Adrenal gland (tissue), 5 donors: Measurements from ENCODE around the gene ARPP21.

Experiments
- POLR2A ChIP-seq, 2 donors: fragments of 450-650 bp; IDR thresholded peaks; one replicate each; pipeline ENCODE4 v1.6.1; 2017; ENCODE audit warnings: antibody characterized with exemption in 2 of 2, mild to moderate bottlenecking in 2 of 2, moderate library complexity in 1 of 2
- TF ChIP-seq, protein P1 (sequence below), 6 experiments: fragments of 450-650 bp in 4 of 6; fragments of 200-600 bp in 2 of 6; sonication (generic) in 1 of 6; IDR thresholded peaks; 1 replicate in 5 of 6; 2 replicates in 1 of 6; pipeline versions ENCODE4 v1.5.1 to v1.8.0; 2016 to 2021; ENCODE audit warnings: antibody characterized with exemption in 6 of 6, mild to moderate bottlenecking in 2 of 6, moderate library complexity in 1 of 6
- donor health status: DM: no; HTN: no; CAD: no.

DNA sequence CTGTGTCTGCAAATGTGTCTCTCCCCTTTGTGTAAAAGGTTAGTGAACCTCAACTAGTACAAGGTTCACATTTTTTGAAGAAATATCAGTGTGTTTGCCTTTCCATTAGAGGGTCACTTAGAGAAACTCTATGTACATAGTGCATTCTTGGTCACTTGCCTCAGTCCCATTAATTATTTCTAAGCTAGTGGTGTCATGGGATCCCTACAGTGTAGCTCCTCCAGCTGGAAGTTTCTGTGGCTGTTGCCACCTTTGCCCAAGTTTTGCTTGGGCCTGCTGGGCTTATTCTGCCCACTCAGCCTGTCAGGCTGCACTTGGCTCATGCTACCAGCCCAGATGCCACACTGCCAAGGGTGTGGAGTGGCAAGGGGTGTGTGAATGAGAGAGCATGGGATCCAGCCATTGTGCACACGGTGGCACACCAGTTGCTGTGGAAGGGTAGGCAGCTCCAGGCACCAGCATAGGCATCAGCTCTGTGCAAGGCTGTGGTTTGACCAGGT lies 161.7 kb downstream of the ARPP21 start:
- TF ChIP-seq, protein P1, sequence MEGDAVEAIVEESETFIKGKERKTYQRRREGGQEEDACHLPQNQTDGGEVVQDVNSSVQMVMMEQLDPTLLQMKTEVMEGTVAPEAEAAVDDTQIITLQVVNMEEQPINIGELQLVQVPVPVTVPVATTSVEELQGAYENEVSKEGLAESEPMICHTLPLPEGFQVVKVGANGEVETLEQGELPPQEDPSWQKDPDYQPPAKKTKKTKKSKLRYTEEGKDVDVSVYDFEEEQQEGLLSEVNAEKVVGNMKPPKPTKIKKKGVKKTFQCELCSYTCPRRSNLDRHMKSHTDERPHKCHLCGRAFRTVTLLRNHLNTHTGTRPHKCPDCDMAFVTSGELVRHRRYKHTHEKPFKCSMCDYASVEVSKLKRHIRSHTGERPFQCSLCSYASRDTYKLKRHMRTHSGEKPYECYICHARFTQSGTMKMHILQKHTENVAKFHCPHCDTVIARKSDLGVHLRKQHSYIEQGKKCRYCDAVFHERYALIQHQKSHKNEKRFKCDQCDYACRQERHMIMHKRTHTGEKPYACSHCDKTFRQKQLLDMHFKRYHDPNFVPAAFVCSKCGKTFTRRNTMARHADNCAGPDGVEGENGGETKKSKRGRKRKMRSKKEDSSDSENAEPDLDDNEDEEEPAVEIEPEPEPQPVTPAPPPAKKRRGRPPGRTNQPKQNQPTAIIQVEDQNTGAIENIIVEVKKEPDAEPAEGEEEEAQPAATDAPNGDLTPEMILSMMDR (IDR thresholded peaks at IDR 0.05) = no peak
- no peak for TF ChIP-seq POLR2A (IDR thresholded peaks at IDR 0.05)
